NCI-H774 (cell line): Measurements from ENCODE around the gene ABHD15.
"Not testable (repeated sequence)": the region's sequence is repeated elsewhere in the genome, so short reads cannot be mapped to it uniquely, and the experiment has no call there.

Experiments used
- DNase-seq: peaks from one replicate; lab custom pipeline; 2025; lab: John Stamatoyannopoulos, UW

ABHD15 gene

GRCh38 chr17:29570521-29570920, 3.7 kb upstream of the ABHD15 start:
- DNase-seq: no peak

GRCh38 chr17:29569245-29569950, 2.6 kb upstream of the ABHD15 start:
- DNase-seq: no peak

GRCh38 chr17:29568331-29569244, 1.8 kb upstream of the ABHD15 start, which contains the start of gene TP53I13:
Gene TP53I13 (plus strand): TSS chr17:29568701. CDS start chr17:29568759, 58 bp downstream.
- DNase-seq: peak; percentile 88

GRCh38 chr17:29567554-29568330, 905 bp upstream of the ABHD15 start:
- peak; percentile 50 for DNase-seq

- DNase-seq: no peak
Measured at GRCh38 chr17:29567304-29567553, 392 bp upstream of the ABHD15 start.

GRCh38 chr17:29565643-29566472, 979 bp downstream of the ABHD15 start:
- peak; percentile 76 for DNase-seq

- no peak for DNase-seq
Measured at GRCh38 chr17:29563816-29564215, 3.0 kb downstream of the ABHD15 start.

- no peak for DNase-seq
Measured at GRCh38 chr17:29562615-29563014, 4.2 kb downstream of the ABHD15 start.

- no peak for DNase-seq
Measured at GRCh38 chr17:29561554-29562517, 5.0 kb downstream of the ABHD15 start.

GRCh38 chr17:29560316-29560715, 6.5 kb downstream of the ABHD15 start:
- DNase-seq: no peak

- peak; percentile 37 for DNase-seq
Measured at GRCh38 chr17:29559640-29560039, 7.2 kb downstream of the ABHD15 start.

GRCh38 chr17:29558139-29558538, 8.7 kb downstream of the ABHD15 start:
- not testable (repeated sequence) for DNase-seq

GRCh38 chr17:29557739-29558116, 9.1 kb downstream of the ABHD15 start:
- DNase-seq: no peak

GRCh38 chr17:29557085-29557738, 9.6 kb downstream of the ABHD15 start:
- no peak for DNase-seq

- DNase-seq: no peak
Measured at GRCh38 chr17:29555840-29556239, 11.0 kb downstream of the ABHD15 start.

GRCh38 chr17:29549177-29549923, 17.5 kb downstream of the ABHD15 start:
- no peak for DNase-seq

- no peak for DNase-seq
Measured at GRCh38 chr17:29546830-29547229, 20.0 kb downstream of the ABHD15 start.

- no peak for DNase-seq
Measured at GRCh38 chr17:29546085-29546484, 20.8 kb downstream of the ABHD15 start.

- no peak for DNase-seq
Measured at GRCh38 chr17:29544066-29544465, 22.8 kb downstream of the ABHD15 start.
